GM19468 (cell line): ENCODE data around the gene CENPN.

ENCODE experiments used
- ATAC-seq: cut with Tn5 transposase; IDR thresholded peaks from one replicate; pipeline ENCODE4 v1.9.1; 2021; ENCODE audit warnings: mild to moderate bottlenecking, moderate library complexity, moderate number of reproducible peaks; ENCODE audit not compliant: unreplicated experiment; ENCODE audit errors: extremely low read depth

CENPN gene

GRCh38 chr16:81073560-81074330 lies 66.7 kb downstream of the CENPN start:
- ATAC-seq = no peak

GRCh38 chr16:81076566-81077075 lies 69.6 kb downstream of the CENPN start:
- peak; percentile 43 for ATAC-seq

- peak; percentile 96 for ATAC-seq
Observed at GRCh38 chr16:81077076-81077940, 70.3 kb downstream of the CENPN start, which contains the start of gene C16orf46. Gene C16orf46, minus strand, starts transcription at chr16:81077238. Its CDS starts 13,283 bp downstream, at chr16:81063955.

GRCh38 chr16:81080233-81080632 lies 73.2 kb downstream of the CENPN start:
- ATAC-seq = no peak

GRCh38 chr16:81081014-81081413 lies 74.0 kb downstream of the CENPN start:
- no peak for ATAC-seq
